ENCODE results near the gene DDX25.
"Not testable (repeated sequence)": the region's sequence is repeated elsewhere in the genome, so short reads cannot be mapped to it uniquely, and the experiment has no call there.

DDX25 gene

DNA sequence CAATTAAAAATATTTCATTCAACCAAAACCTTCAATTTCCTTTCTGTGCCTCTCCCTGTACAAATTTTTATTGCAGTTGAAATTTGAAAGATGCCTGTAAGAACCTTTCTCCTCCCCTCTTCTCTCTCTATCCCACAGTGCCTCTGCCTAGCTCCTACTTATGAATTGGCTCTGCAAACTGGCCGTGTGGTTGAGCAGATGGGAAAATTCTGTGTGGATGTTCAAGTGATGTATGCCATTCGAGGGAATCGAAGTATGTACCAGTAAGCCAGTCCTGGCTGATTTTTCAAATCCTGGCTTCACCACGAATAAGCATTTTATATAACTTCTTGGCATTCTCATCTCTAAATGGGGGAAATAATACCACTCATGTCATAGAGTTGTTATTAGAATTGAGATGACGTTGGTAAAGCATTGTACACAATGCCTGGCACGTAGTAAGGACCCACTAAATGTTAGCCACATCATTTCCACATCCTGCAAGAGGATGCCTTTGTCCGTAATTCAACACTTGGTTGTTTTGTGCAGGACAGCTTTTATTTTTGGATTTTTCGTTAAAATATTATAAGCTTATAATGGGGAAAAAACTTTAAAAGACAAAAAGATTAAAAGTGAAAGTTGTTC, 6.0 kb downstream of the DDX25 start:
- FAIRE-seq: no peak

DNA sequence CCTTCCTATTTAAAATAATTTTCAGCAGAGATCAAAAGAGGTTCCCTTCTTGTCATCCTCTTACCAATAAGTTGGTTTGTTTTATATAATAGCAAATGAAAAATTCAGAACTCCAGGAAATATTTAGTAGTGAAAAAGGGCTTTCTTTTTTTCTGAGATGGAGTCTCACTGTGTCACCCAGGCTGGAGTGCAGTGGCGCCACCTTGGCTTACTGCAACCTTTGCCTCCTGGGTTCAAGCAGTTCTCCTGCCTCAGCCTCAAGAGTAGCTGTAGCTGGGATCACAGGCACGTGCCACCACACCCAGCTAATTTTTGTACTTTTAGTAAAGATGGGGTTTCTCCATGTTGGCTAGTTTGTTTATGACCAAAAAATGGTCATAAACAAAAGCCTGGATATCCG, 10.3 kb downstream of the DDX25 start:
- FAIRE-seq: not testable (repeated sequence)

DNA sequence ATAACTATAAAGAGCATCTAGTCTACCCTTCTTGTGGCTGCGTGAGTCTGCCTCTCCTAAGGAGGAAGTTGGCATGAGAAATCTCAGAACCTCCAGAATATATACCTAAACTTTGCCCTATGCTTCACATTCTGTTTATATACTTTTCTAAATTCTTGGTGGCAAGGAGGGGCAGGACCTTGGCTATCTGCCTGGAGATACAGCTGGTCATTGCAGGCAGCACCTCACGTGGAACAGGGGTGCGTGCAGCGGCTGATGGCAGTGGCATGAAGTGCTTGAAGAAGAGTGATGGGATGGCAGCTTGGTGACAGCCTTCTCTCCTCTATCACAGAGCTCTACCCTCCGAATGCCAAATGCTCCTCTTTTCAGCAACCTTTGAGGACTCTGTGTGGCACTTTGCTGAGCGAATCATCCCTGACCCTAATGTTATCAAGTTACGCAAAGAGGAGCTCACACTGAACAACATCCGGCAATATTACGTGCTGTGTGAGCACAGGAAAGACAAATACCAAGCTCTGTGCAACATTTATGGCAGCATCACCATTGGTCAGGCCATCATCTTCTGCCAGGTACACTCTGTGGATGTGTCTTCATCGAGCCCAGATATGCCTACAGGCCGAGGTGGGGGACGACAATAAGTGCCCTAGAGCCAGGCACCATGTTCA, 12.5 kb downstream of the DDX25 start:
- no peak for FAIRE-seq

DNA sequence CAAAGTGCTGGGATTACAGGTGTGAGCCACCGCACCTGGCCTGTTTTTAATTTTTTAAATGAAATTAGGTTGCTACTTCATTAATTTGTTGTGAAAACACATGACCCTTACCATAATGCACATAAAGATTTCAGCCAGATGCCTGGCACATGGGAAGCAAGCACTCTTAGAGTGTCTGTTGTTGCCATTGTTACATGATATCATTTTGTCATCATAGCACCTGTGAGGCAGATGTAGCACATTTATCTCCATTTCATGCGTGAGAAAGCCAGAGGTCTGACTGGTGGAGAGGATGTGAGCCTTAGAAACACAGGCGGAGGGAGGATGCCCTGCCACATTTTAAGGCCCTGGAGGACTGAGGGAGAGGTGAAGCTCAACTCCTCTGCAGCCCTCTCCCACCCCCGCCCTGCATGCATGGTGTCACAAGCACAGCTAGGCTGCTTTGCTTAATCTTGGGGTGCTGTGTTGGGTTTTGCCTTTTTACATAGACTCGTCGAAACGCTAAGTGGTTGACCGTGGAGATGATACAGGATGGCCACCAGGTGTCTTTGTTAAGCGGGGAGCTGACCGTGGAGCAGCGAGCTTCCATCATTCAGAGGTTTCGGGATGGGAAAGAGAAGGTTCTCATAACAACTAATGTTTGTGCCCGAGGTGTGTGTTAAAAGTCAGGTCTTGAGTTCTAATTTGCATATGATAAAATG, 14.0 kb downstream of the DDX25 start:
- FAIRE-seq: no peak

DNA sequence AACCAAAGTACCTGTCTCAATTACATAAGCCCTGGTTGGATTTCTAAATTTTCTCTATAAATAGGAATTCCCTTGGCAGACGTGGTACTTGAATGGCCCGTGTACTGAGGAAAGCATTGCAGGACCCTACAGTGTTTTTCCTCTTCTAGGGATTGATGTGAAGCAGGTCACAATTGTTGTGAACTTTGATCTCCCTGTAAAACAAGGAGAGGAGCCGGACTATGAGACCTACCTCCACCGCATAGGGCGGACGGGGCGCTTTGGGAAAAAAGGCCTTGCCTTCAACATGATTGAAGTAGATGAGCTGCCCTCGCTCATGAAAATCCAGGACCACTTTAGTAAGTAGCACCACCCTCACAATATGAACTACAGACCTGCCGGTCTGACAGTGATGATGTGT, 16.7 kb downstream of the DDX25 start:
- no peak for FAIRE-seq

DNA sequence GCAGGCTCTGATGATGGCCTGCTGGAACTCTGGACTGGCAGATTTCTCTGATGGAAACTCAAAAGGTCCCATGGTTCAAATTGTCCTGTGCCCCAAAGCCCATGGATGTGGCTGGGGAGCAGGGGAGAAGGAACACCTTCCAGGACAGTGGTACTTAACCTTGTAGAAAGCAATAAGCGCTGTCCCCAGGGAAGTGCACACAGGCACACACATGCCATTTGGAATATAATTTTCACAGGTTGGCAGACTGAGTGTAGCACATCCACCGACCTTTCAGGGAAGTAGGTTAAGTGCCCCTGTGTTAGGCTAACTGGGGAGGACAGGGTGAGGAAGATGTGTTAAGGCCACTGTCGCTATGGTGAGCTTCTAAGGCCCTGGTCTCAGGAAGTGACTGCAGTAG, 17.8 kb downstream of the DDX25 start:
- no peak for FAIRE-seq

DNA sequence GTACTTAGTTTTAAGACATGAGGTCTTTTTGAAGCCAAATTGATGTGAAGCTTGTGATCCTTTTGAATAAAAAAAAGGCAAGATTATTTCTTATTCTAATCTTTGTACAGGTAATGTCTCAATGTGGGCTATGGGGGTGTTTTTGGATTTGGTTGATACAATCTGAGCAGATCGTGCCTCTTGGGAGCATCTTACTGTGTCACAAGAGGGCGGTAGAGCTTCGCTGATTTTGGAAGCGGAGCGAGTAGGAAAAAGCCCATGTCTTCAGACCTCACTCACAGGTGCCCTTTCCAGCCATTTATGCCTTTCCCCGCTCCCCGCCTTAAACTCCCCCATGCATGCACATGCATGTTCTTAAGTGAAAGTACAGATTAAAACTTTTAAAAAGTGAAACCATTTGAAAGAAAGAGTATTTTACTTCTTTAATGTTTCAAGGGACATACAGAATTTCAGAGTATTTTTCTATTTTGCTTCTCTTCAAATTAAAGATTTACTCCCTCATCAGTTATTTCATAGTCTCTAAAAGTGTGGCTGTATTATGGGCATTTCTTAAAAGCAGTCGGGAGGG, 18.8 kb downstream of the DDX25 start:
- FAIRE-seq: peak; percentile 47

DNA sequence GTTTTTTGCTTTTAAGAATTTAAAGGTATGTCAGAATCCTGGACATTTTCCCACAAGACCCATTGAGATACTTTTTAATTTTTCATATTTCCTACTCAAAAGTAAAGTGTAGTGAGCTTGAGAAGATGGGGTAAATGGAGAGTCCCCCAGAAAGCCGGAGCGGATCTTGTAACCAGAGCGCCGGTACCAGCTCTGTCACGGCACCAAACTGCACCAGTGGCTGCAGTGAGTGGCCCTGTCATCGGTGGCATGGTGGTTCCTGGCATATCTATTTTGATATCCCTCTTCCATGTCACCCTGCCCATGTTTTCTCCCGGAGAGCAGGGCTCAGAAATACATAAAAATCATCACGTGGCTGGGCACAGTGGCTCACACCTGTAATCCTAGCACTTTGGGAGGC, 19.3 kb downstream of the DDX25 start:
- FAIRE-seq: no peak

DNA sequence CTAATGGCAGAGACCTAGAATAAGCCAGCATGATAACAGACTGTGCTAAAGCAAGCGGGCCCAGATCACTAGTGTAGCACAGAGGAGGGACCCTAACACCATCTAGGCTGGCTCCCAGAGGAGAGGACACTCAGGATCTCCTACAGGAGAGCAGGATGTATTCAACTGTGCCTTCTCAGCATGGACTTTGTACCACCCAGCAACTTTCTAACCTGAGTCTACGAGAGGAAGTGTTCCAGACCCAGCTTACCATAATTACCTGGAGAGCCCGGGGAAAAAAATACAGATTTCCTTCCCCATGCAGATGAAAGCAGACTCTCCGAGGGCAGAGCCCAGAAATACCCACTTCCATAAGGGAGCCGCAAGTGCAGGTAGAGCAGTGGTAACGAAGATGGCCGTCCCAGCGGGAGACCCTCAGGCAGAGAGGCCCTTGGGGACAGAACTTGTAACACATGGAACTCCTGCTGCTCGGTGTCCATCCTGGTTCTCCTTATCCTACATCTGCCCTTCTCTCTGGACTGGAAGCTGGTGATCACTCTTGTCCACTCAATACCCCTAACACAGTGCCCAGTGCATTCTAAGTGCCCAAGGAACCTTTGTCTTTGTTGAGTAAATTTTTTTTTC, 20.2 kb downstream of the DDX25 start:
- no peak for FAIRE-seq

DNA sequence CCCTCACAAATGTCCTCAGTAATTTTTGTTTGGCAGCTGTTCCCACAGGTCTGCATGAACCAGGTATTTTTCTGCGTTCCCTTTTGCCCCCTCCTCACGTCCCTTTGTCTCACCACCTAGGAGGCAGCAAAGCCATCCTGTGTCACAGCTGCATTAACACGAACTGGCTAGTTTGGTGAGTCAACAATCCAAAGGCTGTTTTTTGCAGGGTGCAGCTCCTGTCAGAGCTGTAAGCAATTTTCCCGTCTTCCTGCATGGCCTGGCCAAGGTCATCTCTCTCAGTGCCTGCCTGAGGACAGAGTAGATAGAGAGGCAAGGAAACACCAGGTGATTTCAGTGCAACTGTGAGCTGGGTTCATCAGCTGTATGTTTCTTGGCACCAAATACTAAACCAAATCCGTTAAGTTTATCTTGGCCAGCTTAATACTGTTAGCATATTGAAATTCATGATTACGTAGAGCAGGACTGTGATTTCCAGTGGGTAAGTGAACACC, 21.0 kb downstream of the DDX25 start:
- no peak for FAIRE-seq

DNA sequence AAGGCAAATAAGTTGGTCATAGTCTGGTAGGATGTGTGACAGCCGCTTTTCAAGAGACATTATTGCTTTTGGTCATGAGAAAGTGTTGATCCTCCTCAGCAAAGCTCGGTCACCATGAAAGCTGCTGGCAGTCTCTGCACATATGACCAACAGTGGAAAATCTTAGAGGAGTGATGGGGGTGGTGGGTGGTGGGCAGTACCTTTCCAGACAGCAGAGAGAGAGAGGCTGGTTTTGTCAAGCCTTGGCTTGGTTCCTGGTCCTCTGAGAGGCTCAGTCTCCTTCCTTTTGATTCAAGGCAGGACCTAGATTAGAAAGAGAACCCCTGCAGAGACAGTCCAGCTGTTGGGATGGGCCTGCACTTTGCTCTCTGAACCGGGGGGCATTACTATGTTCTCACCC, 21.5 kb downstream of the DDX25 start:
- no peak for FAIRE-seq

DNA sequence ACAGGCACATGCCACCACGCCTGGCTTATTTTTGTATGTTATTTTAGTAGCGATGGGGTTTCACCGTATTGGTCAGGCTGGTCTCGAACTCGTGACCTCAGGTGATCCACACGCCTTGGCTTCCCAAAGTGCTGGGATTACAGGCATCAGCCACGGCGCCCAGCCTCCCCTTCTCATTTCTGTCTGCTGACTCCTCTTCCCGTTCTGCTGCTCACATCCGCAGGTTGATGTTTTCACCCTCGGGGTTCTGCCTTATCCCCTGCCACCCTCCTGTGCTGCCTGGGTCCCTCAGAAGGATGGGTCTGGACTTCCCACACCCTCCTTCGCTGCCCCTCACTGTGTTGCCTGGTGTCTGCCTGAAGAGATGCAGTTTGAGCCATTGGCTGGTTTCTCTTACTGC, 22.4 kb downstream of the DDX25 start:
- no peak for FAIRE-seq

DNA sequence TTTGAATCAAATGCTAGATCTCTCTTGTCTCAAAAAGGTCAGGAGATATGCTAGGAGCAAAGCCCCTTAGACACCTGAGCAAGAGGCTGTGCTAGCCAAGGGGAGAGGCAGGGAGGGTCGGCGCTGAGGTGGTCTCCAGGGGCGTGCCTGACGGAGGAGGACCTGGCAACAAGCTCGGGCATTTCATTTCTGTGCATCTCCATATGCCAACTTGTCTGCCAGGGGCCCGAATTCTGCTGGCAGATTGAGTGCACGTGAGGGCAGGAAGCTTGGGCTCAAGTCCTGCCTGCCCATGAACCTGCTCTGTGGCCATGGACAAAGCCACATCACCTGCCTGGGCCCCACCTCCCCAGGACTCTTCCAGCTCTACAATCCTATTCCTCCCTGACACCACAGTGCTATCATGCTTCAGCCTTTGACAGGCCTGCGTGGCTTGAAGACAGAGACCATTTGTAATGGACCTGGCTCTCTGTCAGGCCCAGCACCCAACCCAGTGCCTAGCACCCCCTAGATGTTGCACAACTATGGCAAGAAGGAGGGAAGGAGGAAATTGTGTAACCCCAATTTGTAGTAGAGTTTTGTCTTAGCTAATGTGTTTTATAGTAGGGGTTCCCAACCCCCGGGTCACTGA, 25.3 kb downstream of the DDX25 start:
- no peak for FAIRE-seq

DNA sequence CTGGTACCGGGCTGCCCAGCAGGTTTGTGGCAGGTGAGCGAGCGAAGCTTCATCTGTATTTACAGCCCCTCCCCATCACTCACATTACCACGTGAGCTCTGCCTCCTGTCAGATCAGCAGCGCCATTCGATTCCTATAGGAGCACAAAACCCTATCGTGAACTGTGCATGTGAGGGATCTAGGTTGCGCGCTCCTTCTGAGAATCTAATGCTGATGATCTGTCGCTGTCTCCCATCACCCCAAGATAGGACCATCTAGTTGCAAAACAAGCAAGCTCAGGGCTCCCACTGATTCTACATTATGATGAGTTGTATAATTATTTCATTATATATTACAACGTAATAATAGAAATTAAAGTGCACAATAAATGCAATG, 25.8 kb downstream of the DDX25 start:
- no peak for FAIRE-seq

DNA sequence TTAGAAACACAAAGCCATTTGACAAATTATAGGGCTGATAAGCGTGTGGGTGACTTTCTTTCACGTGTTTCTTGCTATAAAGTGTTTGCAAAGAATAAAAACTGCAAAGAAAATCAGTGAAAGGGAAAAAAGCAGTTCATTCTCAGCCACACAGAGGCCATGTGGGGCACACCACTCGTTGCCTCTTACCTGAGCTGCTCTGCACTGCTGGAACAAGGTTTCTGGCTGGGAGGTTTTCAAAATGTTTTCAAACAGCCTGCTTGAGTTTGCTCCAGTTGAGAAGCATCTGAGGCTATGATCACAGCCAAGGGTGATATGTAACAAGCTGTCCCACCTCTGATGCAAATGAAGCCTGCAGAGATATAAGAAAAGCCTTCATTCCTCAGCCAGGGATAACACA, 26.8 kb downstream of the DDX25 start:
- no peak for FAIRE-seq

DNA sequence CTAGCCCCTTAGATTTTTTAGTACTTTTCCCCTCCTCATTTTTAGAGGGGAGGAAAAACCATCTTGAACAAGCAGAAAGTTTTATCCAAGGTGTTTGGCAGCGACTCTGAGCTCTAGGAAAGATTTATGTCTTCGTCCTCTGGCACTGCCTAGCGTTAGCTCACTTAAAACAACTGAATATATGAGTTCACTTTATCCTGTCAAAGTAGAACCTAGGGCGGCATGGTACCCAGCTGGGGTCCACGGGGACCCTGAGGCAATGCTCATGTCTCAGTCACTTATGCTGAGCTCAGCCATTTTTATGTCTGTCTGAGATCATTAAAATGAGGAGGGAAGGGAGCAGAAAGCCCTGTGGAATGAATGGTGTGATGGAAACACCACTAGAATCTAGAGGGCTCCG, 27.4 kb downstream of the DDX25 start:
- no peak for FAIRE-seq

DNA sequence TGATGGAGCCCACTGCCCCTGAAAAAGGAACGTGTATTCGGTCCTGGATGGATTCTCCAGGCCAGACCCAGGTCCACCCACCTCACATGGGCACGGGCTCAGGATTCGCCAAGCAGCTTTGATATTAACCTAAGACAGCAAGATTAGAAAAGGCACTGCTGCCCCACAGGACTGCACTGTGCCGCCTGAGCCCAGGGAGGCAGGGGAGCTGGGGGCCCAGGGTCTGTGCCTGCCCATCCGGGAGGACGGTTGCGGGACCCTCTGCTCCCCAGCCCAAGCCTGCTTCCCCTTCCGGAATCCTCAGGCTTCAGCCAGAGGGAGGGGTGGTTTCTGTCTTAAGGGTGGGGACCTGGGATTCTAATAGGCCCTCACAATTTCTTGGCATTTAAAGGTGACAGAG, 28.0 kb downstream of the DDX25 start:
- no peak for FAIRE-seq

DNA sequence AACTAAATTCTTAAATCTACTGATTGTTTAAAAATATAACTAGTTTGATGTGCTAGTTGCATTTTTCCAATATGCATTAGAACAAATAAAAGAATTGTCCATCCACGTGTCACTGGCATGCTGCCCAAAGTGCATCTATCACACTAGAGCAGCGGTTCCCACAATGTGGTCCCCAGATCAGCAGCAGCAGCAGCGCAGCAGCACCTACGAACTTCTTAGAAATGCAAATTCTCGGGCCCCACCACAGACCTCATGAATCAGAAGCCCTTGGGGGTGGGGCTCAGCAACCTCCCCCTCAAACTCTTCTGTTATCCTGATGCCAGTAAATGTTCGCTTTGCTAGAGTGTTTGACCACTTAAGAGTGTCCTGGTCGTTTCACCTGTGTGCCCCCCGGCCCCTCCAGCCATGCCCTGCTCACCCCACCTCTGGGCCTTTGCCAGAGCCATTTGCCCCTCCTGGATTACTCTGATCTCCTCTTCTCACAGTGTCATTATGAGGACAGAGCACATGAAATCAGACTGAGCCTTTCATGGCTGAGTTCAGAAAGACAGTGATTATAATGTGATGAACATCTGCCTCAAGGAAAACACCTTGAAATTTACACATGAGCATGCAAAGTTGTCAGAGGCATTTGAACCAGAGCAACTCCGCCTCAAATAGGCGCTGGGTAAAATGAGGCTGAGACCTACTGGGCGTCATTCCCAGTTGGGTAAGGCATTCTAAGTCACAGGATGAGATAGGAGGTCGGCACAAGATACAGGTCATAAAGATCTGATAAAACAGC, 28.9 kb downstream of the DDX25 start:
- FAIRE-seq: no peak

DNA sequence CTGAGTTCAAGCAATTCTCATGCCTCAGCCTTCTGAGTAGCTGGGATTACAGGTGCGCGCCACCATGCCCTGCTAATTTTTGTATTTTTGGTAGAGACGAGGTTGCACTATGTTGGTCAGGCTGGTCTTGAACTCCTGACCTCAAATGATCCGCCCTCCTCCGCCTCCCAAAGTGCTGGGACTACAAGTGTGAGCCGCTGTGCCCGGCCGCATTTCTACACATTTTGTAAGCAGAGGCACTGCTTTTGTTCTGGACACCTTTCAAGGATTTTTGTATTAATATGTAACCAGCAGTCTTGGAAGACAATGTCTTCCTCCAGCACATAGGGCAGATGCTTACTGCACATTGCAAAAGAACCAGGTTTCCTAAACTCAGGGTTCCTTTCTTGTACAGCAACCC, 30.2 kb downstream of the DDX25 start:
- FAIRE-seq: no peak

DNA sequence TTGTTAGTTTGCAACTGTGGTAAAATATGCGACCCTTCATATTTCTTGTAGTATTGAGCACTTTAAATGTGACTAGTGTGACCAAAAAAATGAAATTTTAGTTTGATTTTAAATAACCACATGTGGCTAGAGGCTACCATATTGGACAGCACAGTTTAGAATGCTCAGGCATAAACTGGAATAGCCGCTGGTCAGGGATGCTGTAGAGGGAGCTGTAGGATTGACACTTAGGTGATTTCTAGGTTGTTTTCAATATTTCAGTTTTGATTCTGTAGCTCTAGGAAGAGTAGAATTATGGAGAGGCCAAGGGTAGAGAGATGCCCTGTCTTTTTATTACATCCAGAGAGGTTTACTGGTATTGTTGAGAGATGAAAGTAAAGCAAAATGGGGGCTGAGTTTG, 30.7 kb downstream of the DDX25 start:
- no peak for FAIRE-seq

DNA sequence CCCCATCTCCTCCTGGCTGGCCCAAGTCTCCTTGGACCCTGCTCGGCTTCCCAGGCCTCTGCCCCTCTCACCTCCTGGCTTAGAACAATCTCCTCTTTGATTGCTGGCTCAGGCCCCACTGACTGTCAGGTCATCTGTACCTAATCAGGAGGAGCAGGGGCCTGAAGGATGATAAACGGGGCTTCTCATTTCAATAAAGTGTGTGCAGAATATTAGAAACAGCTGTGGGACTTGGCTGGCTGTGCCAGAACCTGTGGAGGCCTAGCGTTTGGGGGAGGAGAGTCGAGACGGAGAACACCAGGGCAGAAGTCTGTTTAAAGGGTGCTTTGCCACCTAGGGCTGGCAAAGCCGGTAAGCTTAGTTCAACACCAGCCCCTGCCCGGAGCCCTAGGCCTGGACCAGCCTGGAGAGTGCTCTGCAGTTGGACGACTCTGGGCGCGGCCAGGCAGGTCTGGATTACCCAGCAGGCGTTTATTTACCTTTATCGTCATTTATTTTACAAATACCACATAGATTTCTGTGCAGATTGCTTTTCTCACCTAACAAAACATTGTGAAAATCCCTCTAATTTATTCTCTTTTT, 31.4 kb downstream of the DDX25 start:
- no peak for FAIRE-seq

DNA sequence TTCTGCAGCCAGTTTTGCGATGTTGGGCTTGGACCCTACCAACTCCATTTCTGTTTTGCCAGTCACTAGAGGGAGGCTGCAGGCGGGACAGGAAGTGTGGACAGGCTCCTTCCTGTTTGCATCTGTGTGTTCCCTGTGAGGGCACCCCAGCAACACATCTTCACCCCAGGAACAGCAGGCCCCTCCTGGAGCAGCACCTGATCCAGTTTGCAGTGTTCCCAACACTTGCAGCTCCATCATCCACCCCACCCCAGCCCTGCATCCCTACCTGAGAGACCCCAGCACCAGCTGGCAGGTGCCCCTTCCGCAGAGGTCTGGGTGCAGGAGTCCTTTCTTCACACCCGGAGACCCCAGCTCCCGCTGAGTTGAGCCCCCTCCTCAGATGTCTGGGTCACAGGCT, 34.1 kb downstream of the DDX25 start:
- FAIRE-seq: no peak

All from TTC549 (cell line).